Activated T-cell treated with anti-CD3 and anti-CD28 coated beads, Interleukin-2, amount 50 U/mL, for 72 hours (primary cell): ENCODE data around the gene INAFM2. TPM values are rescaled to one million over a fixed set of nuclear protein-coding genes. Genes with fewer than 3 reads are reported as not detected.
A peak's percentile ranks its signal among the peaks of the same experiment; 100 is the strongest.

ENCODE experiments used
- ATAC-seq, 2 donors: fragments of 150-1000 bp; cut with Tn5 transposase; replicated peaks in 1 of 2; 2 replicates each; pipeline ENCODE4 v1.10.0; 2021; ENCODE audit warnings: moderate library complexity in 2 of 2, mild to moderate bottlenecking in 1 of 2
- DNase-seq, 2 donors: peaks; one replicate each; pipeline ENCODE4 v3.0.0; 2021 to 2022; ENCODE audit warnings: mixed read lengths in 1 of 2
- H3K27ac Mint-ChIP-seq: one replicate; pipeline ENCODE4 v1.8.0; 2022; ENCODE audit warnings: mild to moderate bottlenecking, moderate library complexity, mixed read lengths
- H3K27me3 Mint-ChIP-seq: one replicate; pipeline ENCODE4 v1.8.0; 2022; ENCODE audit warnings: low read depth, mixed read lengths
- H3K36me3 Mint-ChIP-seq, 2 donors: one replicate each; pipeline ENCODE4 v1.8.0; 2022; ENCODE audit warnings: mixed read lengths in 2 of 2, mild to moderate bottlenecking in 1 of 2; ENCODE audit not compliant: insufficient read depth in 2 of 2
- H3K4me1 Mint-ChIP-seq: one replicate; pipeline ENCODE4 v1.8.0; 2022; ENCODE audit warnings: low read depth, mixed read lengths
- H3K4me3 Mint-ChIP-seq, 2 donors: one replicate each; pipeline ENCODE4 v1.8.0; 2022; ENCODE audit warnings: mild to moderate bottlenecking in 2 of 2, mixed read lengths in 2 of 2, moderate library complexity in 2 of 2
- H3K9me3 Mint-ChIP-seq, 2 donors: one replicate each; pipeline ENCODE4 v1.8.0; 2022; ENCODE audit warnings: mixed read lengths in 2 of 2
- total RNA-seq, 2 donors: library from RNA; stranded (reverse); gene quantifications; one replicate each; pipeline ENCODE4 v1.2.3, GENCODE V29; 2022

INAFM2 gene
- total RNA-seq = 10 to 100 TPM in 1 of 2 donors, 1 to 10 TPM in 1; 7.1 to 10.2 TPM

DNA sequence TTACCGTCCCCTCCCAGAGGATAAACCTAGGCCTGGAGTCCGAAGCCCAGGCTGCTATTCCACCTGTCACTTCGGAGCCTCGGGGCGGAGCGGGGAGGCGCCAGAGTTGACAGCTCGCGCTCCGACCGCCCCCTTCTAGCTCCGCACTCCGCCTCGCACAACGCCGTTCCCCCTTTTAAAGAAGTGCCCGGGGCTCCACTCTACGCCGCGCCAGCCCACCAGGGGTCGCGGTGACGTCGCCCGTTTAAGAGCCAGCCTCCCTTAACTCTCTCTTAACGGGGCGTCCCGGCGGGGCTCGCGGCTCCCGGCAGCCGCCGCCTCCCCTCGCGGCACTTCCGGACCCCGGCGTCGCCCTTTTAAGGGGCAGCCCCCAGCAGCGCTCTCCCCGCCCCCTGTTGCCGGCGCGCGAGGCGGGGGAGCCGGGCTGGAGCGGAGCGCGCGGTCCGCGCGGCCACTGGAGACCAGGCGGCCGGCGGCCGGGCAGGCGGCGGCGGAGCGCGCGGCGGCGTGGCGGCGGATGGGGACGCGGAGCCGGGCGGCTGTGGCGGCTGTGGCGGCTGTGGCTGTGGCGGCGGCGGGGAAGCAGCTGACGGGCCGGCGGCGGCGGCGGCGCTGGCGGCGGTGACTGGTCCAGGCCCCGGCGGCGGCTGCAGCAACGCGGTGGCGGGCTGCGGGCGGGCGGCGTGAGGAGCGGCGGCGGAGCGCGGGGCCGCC is at the start of gene INAFM2:
INAFM2 (plus strand) TSS at position 454 of the 714 bp plus-strand sequence. CDS start 364 bp downstream, outside the sequence.
- Mint-ChIP-seq H3K4me3 (peak within 1 kb of the TSS; percentile 79), H3K9me3 (no peaks in the 10 kb centered on the region), H3K27ac (no peak within 1 kb of the TSS), H3K4me1 (peaks cover 34% of the 10 kb centered on the region), H3K27me3 (peaks cover 6% of the 10 kb centered on the region), H3K36me3 (no peaks in the 10 kb centered on the region)
- DNase-seq (peak; percentile 90 to 91), ATAC-seq (peak; percentile 89 to 90)

- no peaks in the 10 kb centered on the region for H3K36me3 Mint-ChIP-seq
- no peak overlapping the region for H3K4me3 Mint-ChIP-seq
- peak overlapping the region; percentile 2 for H3K27ac Mint-ChIP-seq
- H3K9me3 Mint-ChIP-seq = no peaks in the 10 kb centered on the region
- peak; percentile 87 to 92 for DNase-seq
- ATAC-seq = peak; percentile 64 to 70
- peaks cover 7% of the 10 kb centered on the region for H3K4me1 Mint-ChIP-seq
- H3K27me3 Mint-ChIP-seq = peaks cover 35% of the 10 kb centered on the region
Observed at GRCh38 chr15:40274350-40275274, 48.9 kb upstream of the INAFM2 start.

- Mint-ChIP-seq H3K27me3 (peaks cover 37% of the 10 kb centered on the region), H3K27ac (no peak overlapping the region), H3K4me1 (peaks cover 7% of the 10 kb centered on the region), H3K9me3 (no peaks in the 10 kb centered on the region), H3K4me3 (no peak overlapping the region), H3K36me3 (no peaks in the 10 kb centered on the region)
- ATAC-seq (no peak), DNase-seq (no peak)
Observed at GRCh38 chr15:40275523-40275922, 48.0 kb upstream of the INAFM2 start.

GRCh38 chr15:40275954-40276353 is 47.5 kb upstream of the INAFM2 start:
- no peak for ATAC-seq
- H3K4me1 Mint-ChIP-seq = peaks cover 7% of the 10 kb centered on the region
- DNase-seq = no peak
- no peaks in the 10 kb centered on the region for H3K9me3 Mint-ChIP-seq
- H3K27me3 Mint-ChIP-seq = peaks cover 42% of the 10 kb centered on the region
- no peak overlapping the region for H3K4me3 Mint-ChIP-seq
- H3K27ac Mint-ChIP-seq = no peak overlapping the region
- H3K36me3 Mint-ChIP-seq = no peaks in the 10 kb centered on the region

DNA sequence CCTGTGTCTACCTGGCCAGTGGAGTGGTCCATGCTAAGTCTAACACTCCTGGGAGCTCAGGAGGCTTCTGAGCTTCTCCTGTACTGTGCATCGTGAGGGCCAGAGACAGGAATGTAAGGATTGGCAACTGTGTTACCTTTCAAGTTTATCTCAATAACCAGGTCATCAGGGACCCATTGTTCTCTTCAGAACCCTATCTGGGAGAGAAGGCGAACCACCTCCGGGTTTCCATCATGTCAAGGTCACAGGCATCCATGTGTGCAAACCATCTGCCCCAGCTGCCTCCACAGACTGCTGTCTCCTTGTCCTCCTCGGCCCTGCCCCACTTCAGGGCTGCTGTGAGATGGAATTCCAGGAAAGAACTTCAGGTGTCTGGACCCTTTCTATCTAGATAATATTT is 46.6 kb upstream of the INAFM2 start:
- Mint-ChIP-seq H3K4me3 (no peak overlapping the region), H3K36me3 (no peaks in the 10 kb centered on the region), H3K4me1 (peaks cover 7% of the 10 kb centered on the region), H3K27me3 (peaks cover 45% of the 10 kb centered on the region), H3K9me3 (no peaks in the 10 kb centered on the region), H3K27ac (no peak overlapping the region)
- ATAC-seq (no peak), DNase-seq (no peak)

DNA sequence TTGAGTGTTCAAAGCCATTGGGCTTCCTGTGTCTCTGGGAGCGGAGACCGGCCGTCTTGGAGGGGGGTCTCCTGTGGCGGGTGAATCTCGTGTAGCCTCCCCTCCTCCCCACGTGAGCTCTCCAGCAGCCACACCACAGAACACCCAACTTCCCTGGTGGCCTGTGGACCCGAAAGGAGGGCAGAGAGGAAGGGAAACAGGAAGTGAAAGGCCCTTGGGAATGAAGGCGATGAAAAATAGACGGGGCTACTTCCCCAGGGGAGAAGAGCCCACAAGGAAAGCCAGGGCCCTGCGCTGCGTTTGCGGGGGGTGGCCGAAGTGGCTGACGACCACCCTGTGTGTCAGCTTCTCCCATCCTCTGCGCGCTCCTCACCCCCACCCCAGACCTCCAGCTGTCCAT is 46.0 kb upstream of the INAFM2 start:
- H3K27ac Mint-ChIP-seq = no peak overlapping the region
- ATAC-seq (no peak), DNase-seq (no peak)
- peaks cover 45% of the 10 kb centered on the region for H3K27me3 Mint-ChIP-seq
- H3K4me3 Mint-ChIP-seq = no peak overlapping the region
- peaks cover 7% of the 10 kb centered on the region for H3K4me1 Mint-ChIP-seq
- no peaks in the 10 kb centered on the region for H3K9me3 Mint-ChIP-seq
- no peaks in the 10 kb centered on the region for H3K36me3 Mint-ChIP-seq

- H3K27ac Mint-ChIP-seq = no peak overlapping the region
- H3K4me3 Mint-ChIP-seq = no peak overlapping the region
- peaks cover 7% of the 10 kb centered on the region for H3K4me1 Mint-ChIP-seq
- DNase-seq (no peak), ATAC-seq (no peak)
- H3K36me3 Mint-ChIP-seq = no peaks in the 10 kb centered on the region
- H3K27me3 Mint-ChIP-seq = peaks cover 45% of the 10 kb centered on the region
- H3K9me3 Mint-ChIP-seq = no peaks in the 10 kb centered on the region
Observed at GRCh38 chr15:40278026-40278425, 45.5 kb upstream of the INAFM2 start.

DNA sequence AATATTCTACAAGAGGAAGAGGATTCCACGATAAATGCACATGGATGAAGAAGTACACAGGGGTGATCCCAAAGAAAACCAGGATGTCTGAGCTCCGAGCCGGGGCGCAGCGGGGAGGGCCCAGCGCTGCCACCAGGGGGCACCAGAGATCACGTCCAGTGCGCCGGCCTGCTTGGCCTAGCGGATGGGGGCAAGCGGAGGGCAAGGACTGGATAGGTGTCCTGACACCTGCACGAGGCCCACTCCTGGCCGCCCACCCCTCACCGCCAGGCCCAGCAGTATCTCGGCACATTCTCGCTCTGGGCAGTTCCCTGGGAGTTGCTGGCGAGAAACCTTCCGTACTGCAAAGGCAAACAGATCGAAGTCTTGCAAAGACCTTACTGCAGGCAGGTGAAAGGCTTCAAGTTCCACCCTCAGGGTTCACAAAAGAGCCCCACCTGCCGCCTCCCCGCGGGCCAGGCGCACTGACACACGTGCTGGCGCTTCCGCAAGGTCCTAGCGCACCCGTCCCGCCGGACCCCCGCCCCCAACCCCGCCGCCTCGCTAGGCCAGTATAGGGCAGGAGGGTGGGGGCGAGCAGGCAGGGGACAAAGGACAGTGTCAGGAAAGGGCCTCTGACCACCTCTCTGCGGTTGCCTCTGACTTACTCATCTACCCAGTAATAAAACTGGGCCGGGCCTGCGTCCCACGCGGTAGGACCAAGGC is 43.9 kb upstream of the INAFM2 start:
- peaks cover 52% of the 10 kb centered on the region for H3K27me3 Mint-ChIP-seq
- no peak overlapping the region for H3K4me3 Mint-ChIP-seq
- peak; percentile 73 to 87 for DNase-seq

DNA sequence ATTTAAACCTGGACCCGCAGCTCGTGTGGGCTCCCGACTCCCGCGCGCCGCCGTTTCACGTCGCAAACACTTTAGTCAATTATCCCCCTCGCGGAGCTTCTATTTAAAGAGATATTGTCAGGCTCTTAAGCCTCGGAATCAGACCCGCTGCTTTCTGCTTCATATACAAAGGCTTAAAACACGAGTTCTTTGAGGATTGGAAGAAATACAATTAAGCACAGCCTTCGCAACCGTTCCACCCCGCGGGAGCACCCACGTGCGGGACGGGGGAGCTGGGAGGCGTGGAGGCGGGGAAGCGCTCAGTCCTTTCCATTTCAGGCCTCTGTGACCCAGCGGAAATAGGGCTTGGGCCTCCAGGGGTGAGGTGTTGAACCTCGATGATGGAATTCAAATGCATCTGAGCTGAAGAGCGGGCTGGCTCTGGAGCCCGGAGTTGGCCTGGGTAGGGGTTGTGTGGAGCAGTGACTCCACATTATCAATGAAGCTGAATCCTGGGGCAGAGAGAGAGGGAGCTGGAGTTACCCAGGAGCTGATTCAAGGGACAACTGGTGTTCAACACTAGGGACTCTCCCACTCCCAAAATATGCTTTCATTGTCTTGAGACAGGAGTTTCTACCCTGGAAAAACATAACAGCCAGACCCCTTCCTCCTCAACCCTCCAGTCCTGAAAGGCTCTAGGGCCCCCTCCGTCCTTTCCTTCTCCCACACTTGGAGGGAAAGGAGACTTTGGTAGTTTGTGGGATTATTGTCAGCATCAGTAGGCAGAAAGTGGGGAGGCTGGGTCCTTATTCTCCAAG is 43.0 kb upstream of the INAFM2 start:
- H3K9me3 Mint-ChIP-seq = no peaks in the 10 kb centered on the region
- peaks cover 52% of the 10 kb centered on the region for H3K27me3 Mint-ChIP-seq
- DNase-seq (no peak), ATAC-seq (no peak)
- no peaks in the 10 kb centered on the region for H3K36me3 Mint-ChIP-seq
- peak overlapping the region; percentile 52 to 63 for H3K4me3 Mint-ChIP-seq
- H3K4me1 Mint-ChIP-seq = no peaks in the 10 kb centered on the region
- no peak overlapping the region for H3K27ac Mint-ChIP-seq

More for the DNA sequence above, 43.9 kb upstream of the INAFM2 start:
- peak; percentile 48 to 51 for ATAC-seq
- H3K4me1 Mint-ChIP-seq = peaks cover 3% of the 10 kb centered on the region
- no peaks in the 10 kb centered on the region for H3K36me3 Mint-ChIP-seq
- no peak overlapping the region for H3K27ac Mint-ChIP-seq
- H3K9me3 Mint-ChIP-seq = no peaks in the 10 kb centered on the region

GRCh38 chr15:40281057-40281800 is 42.3 kb upstream of the INAFM2 start:
- Mint-ChIP-seq H3K36me3 (no peaks in the 10 kb centered on the region), H3K27me3 (peaks cover 51% of the 10 kb centered on the region), H3K4me1 (no peaks in the 10 kb centered on the region), H3K4me3 (peak overlapping the region; percentile 52 to 63), H3K27ac (no peak overlapping the region), H3K9me3 (no peaks in the 10 kb centered on the region)
- DNase-seq (no peak), ATAC-seq (no peak)

- no peak overlapping the region for H3K27ac Mint-ChIP-seq
- no peaks in the 10 kb centered on the region for H3K36me3 Mint-ChIP-seq
- H3K27me3 Mint-ChIP-seq = peaks cover 45% of the 10 kb centered on the region
- peak overlapping the region in 1 of 2 donors; percentile 77 for H3K4me3 Mint-ChIP-seq
- no peaks in the 10 kb centered on the region for H3K9me3 Mint-ChIP-seq
- ATAC-seq (no peak), DNase-seq (no peak)
- no peaks in the 10 kb centered on the region for H3K4me1 Mint-ChIP-seq
Observed at GRCh38 chr15:40281801-40282146, 41.7 kb upstream of the INAFM2 start.
